Measurements from ENCODE around the gene TSNAX.

The TSNAX gene

DNA sequence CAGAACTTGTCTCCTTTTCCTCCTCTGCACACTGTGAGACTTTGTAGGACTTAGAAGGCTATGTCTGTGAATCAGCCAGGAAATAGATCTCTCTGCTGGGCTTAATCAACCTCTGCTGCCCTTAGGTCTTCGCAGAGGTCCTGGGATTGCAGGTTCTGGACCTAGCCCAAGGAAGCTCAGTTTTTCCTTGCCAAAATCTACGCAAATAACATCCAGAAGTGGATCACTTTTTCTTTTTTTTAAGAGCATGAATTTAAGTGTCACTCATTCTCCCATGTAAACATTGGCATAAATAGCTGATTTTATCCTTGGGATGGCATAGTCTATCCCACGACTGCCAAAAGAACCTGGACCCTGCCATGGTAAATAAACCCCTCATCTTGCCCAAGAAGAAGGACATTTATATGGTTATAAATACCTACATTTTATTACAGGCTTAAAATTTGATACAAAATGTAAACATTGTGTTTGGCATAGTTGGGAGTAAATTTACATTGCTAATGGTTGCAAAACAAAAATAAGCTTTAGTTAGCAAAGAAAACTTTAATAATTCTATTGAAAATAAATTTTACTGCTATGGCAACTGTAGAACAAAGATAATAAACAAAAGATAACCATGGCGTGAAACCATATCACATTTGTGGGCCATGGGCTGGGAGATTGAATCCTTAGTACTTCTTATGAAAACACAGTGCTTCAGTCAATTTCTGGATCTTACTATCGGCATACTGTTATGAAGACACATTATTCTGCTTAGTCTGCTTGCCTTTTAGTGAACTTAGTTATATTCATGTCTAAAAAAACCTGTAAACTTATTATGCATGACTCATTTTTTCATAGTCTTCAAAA lies 73.6 kb downstream of the TSNAX start:
- no peak for DNase-seq (ENCODE audit: low spot score)

DNA sequence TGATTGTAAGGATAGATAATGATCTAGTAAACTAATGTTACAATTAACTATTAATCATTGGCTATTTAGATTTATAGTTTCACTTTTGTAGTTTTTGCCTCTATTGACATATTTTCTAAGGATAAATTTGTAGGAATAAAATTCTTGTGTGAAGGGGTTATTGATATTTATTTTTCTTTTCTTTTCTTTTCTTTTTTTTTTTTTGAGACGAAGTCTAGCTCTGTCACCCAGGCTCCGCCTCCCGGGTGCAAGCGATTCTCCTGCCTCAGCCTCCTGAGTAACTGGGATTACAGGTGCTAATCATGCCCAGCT lies 74.2 kb downstream of the TSNAX start:
- DNase-seq (ENCODE audit: low spot score): no peak

DNA sequence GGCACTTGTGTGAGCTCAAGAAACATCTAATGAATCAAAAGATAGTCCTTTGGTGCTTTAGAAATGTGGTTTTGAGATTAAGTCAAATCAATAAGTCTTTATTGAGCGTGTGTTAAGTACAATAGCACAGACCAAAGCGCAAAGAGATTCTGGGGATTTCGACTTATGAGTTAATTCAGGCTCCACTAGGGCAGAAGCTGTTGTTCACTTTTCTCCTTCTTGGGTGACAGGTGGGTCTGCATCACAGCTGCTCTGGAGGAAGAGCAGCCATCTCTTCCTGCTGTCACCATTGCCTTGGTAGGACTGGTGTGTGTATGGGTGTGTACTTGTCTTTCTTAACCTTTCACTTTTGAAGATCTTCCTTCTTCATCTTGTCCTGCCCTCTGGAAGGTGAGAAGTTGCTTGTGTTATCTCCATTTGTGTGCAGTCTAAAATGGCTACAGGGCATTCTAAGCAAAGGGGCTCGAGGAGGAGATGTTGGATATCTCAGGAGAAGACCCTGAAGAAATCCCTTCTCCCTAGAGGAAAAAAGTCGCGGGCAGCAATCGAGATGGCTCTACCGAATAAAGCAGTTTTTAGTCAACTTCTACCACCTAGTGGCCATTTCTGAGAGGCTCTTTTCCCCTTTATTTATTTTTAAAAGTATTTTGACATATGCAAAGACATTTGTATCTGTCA lies 75.3 kb downstream of the TSNAX start:
- DNase-seq (ENCODE audit: low spot score): no peak

DNA sequence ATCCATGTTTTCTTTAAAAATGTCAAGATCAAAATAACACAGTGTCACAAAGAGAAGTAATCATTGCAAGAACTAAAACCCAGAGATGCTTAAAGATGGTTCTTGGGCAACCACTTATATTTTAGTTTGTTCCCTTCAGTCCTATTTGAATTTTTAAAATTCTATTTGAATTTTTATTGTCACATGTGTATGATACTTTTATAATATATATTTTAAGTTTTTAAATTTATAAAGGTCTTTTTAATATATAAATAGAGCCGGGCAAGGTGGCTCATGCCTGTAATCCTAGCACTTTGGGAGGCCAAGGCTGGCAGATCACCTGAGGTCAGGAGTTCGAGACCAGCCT lies 75.8 kb downstream of the TSNAX start:
- DNase-seq (ENCODE audit: low spot score): no peak

DNA sequence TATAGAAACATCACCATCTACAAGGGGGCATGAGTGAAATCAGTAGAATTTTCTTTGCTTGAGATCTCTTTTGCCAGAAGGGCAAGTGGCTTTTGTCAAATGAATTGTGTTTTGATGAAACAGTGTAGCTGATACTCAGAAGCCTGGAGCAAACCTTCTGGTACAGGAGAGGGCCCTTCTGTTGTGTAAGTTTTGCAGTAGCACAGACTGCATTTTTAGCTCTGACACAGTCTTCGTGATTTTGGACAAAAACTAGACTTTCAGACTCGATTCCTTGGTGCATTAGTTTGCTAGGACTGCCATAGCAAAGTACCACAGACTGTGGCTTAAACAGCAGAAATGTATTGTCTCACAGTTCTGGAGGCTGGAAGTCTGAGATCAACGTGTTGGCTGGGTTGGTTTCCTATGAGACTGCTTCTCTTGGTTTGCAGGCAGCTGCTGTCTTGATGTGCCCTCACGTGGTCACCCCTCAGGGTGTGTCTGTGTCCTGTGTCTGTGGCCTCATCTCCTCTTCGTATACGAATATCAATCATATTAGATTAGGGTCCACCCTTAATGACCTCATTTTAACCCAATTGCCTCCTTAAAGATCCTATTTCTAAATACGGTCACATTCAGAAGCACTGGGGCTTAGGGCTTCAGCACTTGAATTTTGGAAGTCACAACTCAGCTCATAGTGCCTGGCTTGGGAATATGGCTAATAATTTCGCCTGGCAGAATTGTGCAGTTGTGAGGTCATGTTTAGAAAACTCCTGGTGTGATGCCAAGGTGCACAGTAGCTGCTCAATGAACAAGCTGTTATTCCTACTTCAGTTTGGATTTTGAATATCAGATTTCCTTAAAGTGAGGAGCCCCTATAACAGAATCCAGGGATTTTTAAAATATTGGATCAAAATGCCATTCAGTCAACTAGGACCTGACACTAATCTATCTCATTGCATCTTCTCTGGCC lies 77.0 kb downstream of the TSNAX start:
- DNase-seq (ENCODE audit: low spot score): no peak

DNA sequence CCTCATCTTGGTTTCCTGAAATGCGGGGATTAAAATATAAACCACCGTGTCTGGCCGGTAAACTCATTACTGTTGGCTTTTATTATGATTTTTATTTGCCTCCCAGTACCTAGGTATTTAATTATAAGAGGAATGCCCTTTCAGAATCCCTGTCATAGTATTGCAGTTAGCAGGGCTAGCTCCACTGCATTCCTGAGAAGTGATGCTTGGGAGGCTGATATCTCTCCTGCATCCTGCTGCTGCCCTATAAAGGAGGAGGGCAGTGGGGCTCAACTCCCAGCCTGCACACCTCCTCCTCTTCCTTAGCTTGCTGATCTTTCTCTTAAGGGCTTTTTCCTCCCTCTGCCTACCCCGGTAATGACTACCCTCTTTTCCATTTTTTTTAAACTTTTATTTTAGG lies 78.2 kb downstream of the TSNAX start:
- DNase-seq (ENCODE audit: low spot score): no peak

DNA sequence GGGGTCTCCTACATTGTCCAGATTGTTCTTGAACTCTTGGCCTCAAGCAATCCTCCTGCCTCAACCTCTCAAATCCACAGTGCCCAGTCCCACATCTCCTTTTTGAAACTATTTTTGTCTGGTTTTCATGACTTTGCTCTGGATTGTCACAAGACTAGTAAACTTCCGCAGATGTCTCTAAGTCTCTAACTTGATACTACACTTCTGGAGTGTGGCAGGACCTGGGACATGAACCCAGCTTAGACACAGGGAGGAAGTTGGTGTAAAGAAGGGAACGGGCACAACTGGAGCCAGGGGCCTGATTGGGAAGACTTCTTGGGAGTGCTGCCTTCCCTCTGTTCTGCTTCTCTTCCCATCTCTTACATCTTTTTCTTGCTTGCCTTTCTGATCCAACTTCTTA lies 81.9 kb downstream of the TSNAX start:
- no peak for DNase-seq (ENCODE audit: low spot score)

DNA sequence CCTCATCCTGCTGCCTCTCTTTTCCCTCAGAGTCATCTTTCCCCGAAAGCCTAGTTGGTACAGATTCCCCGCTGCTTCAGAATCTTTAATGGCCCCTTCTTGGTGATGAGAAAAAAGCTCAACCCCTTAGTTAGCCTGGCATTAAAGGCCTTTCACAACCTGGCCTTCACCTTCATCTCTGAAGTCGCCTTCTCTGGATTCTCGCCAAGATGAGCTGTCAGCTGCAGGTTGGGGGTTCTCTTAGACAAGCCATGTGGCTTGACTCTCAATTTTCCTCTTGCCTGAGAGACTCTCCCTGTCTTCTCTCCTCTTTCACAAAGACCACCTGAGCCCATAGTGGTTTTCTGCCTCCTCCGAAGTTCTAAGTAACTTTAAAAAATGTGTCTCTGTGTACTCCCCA lies 82.6 kb downstream of the TSNAX start:
- DNase-seq (ENCODE audit: low spot score): no peak

DNA sequence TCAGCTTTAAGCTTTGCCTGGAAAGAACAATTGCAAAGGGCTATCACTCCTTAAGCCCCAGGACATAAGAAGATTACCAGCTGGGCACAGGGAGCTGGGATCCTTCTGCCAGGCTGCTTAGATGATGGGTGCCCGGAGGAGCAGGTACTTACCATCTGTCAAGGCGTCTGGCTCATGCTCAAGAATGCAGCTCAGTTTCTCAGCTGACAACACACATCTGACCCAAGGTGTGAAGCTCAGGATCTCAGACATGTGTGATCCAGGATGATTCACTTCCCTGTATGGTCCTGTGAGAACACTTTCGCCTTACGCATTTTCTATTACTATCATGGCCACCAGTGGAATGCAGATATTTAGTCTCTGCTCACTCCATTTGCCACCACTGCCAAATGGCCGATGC lies 83.4 kb downstream of the TSNAX start:
- no peak for DNase-seq (ENCODE audit: low spot score)

DNA sequence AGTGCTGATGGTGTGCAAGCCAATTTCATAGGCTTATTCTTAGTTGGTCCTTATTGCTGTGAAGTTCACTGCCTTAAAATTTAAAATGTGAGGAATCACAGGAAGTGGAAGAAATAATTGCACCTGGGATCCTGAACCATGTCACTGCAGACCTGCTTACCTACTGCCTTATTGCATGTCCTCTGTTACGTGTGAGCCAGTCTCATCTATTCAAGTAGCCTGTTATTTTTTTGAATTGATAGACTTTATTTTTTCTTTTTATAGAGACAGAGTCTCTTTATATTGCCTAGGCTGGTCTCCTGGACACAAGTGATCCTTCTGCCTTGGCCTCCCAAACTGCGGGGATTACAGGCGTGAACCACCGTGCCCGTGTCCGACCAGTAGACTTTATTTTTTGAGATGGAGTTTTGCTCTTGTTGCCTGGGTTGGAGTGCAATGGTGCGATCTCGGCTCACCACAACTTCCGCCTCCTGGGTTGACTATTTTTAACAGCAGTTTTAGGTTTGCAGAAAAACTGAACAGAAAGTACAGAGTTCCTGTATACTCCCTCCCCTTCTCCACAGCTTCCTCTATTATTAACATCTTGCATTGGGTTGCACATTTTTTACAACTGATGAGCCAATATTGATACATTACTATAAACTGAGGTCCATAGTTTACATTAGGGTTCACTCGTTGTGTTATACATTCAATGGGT lies 84.1 kb downstream of the TSNAX start:
- DNase-seq (ENCODE audit: low spot score): peak; percentile 36

DNA sequence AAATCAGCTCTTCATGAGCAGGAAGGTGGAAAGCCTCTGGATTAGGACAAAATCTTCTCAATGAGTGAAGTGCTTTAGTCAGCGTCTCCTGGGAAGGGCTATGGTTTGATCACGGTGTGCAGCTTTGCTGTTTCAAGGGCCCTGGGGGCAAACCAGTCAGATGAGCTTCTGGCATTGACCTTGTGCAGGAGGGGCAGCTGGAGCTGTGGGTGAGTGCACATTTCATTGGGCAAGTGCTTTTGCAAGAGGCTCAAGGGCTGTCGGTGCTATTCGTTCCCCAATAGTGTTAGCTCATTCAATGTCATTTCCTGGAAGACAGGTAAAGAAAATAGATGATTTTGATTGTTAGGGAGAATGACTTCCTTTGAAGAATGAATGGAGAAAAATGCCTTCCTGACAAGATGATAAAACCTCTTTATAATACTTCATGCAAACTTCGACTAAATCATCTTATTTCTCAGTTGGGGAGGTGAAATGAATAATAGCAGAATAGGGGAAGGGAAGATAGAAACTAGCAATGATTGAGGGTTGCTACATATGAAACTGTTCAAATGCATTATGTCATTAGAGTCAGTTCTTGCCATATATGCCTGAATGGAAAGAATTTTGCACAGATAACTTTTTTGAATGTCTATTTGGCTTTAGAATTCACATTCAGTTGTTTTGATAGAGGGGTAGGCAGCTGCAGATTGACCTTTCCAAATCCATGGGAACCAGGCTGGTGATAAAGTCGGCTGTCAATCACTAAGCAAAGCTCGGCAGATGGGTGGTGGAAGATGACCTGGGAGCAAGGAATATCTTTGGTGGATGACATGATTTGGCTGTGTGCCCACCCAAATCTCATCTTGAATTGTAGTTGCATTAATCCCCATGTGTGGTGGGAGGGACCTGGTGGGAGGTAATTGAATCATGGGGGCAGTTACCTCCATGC lies 85.2 kb downstream of the TSNAX start:
- no peak for DNase-seq (ENCODE audit: low spot score)
